Uterus (tissue), 2 donors: ENCODE results near the gene BAIAP2.

Experiments used
- POLR2A ChIP-seq, 2 donors: fragments of 450-650 bp; IDR thresholded peaks; one replicate each; pipeline ENCODE4 v1.6.1; 2016; ENCODE audit warnings: antibody characterized with exemption in 2 of 2, mild to moderate bottlenecking in 1 of 2, moderate library complexity in 1 of 2
- TF ChIP-seq, protein P1 (sequence below), 4 experiments: fragments of 200-600 bp in 2 of 4; fragments of 450-650 bp in 2 of 4; sonication (generic) in 2 of 4; IDR thresholded peaks; one replicate each; pipeline ENCODE4 v1.5.1; 2016 to 2019; ENCODE audit warnings: antibody characterized with exemption in 4 of 4, mild to moderate bottlenecking in 2 of 4, moderate library complexity in 1 of 4

DNA sequence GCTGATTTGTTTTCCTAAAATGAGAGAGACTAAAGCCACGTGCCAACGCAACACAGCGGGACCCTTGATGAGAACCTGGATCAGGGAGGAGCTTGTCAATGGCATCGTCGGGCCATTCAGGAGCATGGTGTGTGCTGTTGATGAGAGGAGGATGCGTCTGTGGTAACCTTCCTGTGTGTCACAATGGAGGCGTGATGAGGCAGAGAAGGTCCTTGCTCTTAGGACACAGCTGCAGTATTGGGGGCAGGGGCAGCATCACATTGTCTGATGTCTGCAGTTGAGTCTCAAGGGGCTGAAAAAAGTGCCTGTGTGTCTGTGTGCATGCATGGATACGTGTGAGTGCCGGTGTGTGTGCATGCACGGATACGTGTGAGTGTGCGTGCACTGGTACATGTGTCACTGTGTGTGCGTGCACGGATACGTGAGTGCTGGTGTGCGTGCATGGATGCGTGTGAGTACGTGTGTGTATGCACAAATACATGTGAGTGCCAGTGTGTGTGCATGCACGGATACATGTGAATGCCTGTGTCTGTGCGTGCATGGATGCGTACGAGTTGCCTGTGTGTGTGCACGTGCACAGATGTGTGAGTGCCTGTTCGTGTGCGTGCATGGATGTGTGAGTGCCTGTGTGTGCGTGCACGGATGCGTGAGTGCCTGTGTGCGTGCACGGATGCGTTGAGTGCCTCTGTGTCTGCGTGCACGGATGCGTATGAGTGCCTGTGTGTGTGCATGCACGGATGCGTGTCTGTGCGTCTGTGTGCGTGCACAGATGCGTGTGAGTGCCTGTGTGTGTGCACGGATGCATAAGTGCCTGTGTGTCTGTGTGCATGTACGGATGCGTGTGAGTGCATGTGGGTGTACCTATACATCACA, 39.3 kb downstream of the BAIAP2 start:
- TF ChIP-seq, protein P1, sequence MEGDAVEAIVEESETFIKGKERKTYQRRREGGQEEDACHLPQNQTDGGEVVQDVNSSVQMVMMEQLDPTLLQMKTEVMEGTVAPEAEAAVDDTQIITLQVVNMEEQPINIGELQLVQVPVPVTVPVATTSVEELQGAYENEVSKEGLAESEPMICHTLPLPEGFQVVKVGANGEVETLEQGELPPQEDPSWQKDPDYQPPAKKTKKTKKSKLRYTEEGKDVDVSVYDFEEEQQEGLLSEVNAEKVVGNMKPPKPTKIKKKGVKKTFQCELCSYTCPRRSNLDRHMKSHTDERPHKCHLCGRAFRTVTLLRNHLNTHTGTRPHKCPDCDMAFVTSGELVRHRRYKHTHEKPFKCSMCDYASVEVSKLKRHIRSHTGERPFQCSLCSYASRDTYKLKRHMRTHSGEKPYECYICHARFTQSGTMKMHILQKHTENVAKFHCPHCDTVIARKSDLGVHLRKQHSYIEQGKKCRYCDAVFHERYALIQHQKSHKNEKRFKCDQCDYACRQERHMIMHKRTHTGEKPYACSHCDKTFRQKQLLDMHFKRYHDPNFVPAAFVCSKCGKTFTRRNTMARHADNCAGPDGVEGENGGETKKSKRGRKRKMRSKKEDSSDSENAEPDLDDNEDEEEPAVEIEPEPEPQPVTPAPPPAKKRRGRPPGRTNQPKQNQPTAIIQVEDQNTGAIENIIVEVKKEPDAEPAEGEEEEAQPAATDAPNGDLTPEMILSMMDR (IDR thresholded peaks at IDR 0.05), result no peak
- no peak for TF ChIP-seq POLR2A (IDR thresholded peaks at IDR 0.05)
